ENCODE data around the gene UPK3BL2.
"Not testable (repeated sequence)": the region's sequence is repeated elsewhere in the genome, so short reads cannot be mapped to it uniquely, and the experiment has no call there.

UPK3BL2 gene

GRCh38 chr7:102543596-102543995, at the start of gene UPK3BL2:
TSS of gene UPK3BL2 (minus strand) at chr7:102543696. CDS start at chr7:102543636, 60 bp downstream.
- TF ChIP-seq CTCF (IDR thresholded peaks at IDR 0.05): not testable (repeated sequence)

- peak; percentile 36; the same call in 1 of the 2 replicates for TF ChIP-seq CTCF (IDR thresholded peaks at IDR 0.05)
Measured at GRCh38 chr7:102572261-102573239, 29.1 kb upstream of the UPK3BL2 start, which contains the start of gene POLR2J3. TSS of gene POLR2J3 (minus strand) at chr7:102572583. CDS start at chr7:102572521, 62 bp downstream.

DNA sequence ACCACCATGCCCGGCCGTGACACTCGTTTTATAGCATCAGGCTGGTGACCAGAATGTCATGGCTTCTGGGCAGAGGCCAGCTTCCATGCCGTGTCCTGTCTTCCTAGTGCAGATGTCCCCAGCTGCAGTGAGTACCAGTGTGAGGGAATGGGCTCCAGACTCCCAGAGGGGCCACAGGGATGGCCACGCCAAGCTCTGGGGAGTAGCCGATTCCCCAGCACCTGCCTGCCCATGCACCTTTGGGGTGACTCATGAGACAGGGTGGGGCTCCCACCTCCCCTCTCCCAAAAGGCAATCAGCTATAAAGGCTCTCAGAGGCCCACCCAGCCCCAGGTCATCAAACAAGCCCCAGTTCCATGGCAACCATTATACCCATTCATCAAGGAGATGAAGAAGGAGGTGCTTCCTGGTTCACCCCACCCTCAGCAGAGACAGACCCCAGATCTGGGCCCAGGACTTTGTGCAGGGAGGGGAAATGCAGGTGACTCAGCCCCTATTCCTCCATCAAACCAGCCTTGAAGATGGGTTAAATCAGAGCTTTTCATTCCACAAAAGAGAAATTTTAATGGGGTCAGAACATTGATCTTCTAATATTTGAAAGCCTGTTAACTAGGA, 7.4 kb upstream of the UPK3BL2 start, which contains the start of gene SPDYE2:
Gene SPDYE2, plus strand, starts transcription at position 419 of the 615 bp plus-strand sequence. CDS start 2,030 bp downstream, outside the sequence.
- TF ChIP-seq CTCF (IDR thresholded peaks at IDR 0.05): not testable (repeated sequence)

DNA sequence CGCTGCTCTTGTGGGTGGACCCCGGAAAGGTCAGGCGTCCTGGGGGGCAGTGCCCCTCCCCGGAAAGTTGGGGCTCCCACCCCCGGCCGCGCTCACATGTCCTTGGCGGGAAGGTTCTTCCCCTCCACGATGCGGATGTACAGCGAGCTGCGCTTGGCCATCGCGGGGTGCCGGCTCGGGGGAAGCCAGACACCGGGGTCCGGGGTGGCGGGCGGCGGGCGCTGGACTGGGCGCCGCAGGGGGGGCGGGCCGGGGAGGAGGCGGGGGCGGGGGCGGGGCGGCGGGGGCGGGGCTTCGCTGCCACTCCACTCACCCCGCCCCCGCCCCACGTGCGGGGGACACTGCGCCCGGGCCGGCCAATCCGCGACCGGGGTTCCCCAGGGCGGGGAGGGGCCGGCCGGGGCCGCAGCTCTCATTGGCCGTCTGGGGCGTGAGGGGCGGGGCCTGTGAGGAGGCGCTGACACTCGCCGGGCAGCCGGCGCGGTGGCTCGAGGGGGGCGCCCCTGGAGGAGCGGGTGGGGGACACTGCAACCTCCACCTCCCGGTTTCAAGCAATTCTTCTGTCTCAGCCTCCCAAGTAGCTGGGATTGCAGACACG, 25.8 kb downstream of the UPK3BL2 start, which contains the start of gene RASA4B:
Gene RASA4B, minus strand, starts transcription at position 228 of the 598 bp plus-strand sequence. Its CDS starts 67 bp downstream, at position 161.
- TF ChIP-seq CTCF (IDR thresholded peaks at IDR 0.05): not testable (repeated sequence)

Data from LNCAP (cell line).